K562 (cell line): Measurements from ENCODE around the gene PRM3.

Experiments used
- CTCF ChIP-seq, 3 experiments: IDR thresholded peaks in 2 of 3; conservative IDR thresholded peaks in 1 of 3; 2 replicates each; pipeline ENCODE4 v1.5.1; 2011 to 2012; ENCODE audit warnings: low read length in 3 of 3, mild to moderate bottlenecking in 3 of 3, control low read depth in 2 of 3, improper control_type of control experiment in 1 of 3, inconsistent platforms in 1 of 3, low read depth in 1 of 3, mixed read lengths in 1 of 3, moderate library complexity in 1 of 3; ENCODE audit not compliant: insufficient read depth in 2 of 3
- E2F6 ChIP-seq, 2 experiments: IDR thresholded peaks; 2 replicates each; pipeline ENCODE4 v1.6.1; 2011; ENCODE audit warnings: borderline replicate concordance in 1 of 2, control low read depth in 1 of 2, low read depth in 1 of 2, low read length in 1 of 2, mild to moderate bottlenecking in 1 of 2, mixed read lengths in 1 of 2, moderate library complexity in 1 of 2; ENCODE audit not compliant: insufficient read depth in 1 of 2, insufficient read length in 1 of 2, poor library complexity in 1 of 2, severe bottlenecking in 1 of 2; ENCODE audit errors: extremely low read depth in 1 of 2
- GTF2F1 ChIP-seq: IDR thresholded peaks from 2 replicates; pipeline ENCODE4 v1.6.1; 2011; ENCODE audit warnings: low read depth, low read length, improper control_type of control experiment
- JUN ChIP-seq, 2 experiments: sonication (generic) in 1 of 2; formaldehyde crosslinking in 1 of 2; IDR thresholded peaks; 2 replicates each; pipeline versions ENCODE4 v1.6.1 to v1.8.0; 2012 to 2022; ENCODE audit warnings: borderline replicate concordance in 2 of 2, mild to moderate bottlenecking in 2 of 2, improper control_type of control experiment in 1 of 2, low read depth in 1 of 2, low read length in 1 of 2, missing genetic modification reagents in 1 of 2
- MAX ChIP-seq: sonication (generic); formaldehyde crosslinking; IDR thresholded peaks from 2 replicates; pipeline ENCODE4 v1.9.0; 2022; ENCODE audit warnings: mild to moderate bottlenecking, missing genetic modification reagents
- MLX ChIP-seq, 2 experiments: fragments of 450-650 bp in 1 of 2; sonication (generic) in 1 of 2; formaldehyde crosslinking; conservative IDR thresholded peaks; 2 replicates each; pipeline versions ENCODE4 v1.4.0 to v1.8.1; 2020 to 2022; ENCODE audit warnings: mild to moderate bottlenecking in 1 of 2, missing genetic modification reagents in 1 of 2
- RNF2 ChIP-seq: sonication (generic); IDR thresholded peaks from 2 replicates; pipeline ENCODE4 v1.6.1; 2016
- SPI1 ChIP-seq: IDR thresholded peaks from 2 replicates; pipeline ENCODE4 v1.6.1; 2011; ENCODE audit warnings: low read depth, low read length, control low read depth, borderline replicate concordance
- TAF1 ChIP-seq: IDR thresholded peaks from 2 replicates; pipeline ENCODE4 v1.6.1; 2011; ENCODE audit warnings: mild to moderate bottlenecking, low read length, moderate library complexity; ENCODE audit not compliant: insufficient read depth, control insufficient read depth, severe bottlenecking; ENCODE audit errors: extremely low read depth
- ZNF121 ChIP-seq: sonication (generic); formaldehyde crosslinking; conservative IDR thresholded peaks from 2 replicates; pipeline ENCODE4 v1.8.0; 2022; ENCODE audit warnings: missing genetic modification reagents
- ZNF253 ChIP-seq: fragments of 250-450 bp; sonication (Bioruptor Pico); conservative IDR thresholded peaks from 2 replicates; pipeline ENCODE4 v1.6.1; 2021; ENCODE audit warnings: mild to moderate bottlenecking
- ZZZ3 ChIP-seq: fragments of 450-650 bp; IDR thresholded peaks from 2 replicates; pipeline ENCODE4 v1.6.1; 2016; ENCODE audit warnings: antibody characterized with exemption, mild to moderate bottlenecking, moderate library complexity

- no peak for TF ChIP-seq ZZZ3
- no peak for TF ChIP-seq ZNF121 (CRISPR knock-in tag)
- no peak for TF ChIP-seq CTCF (IDR thresholded peaks at IDR 0.05 in 2 of 3, conservative IDR thresholded peaks at IDR 0.05 in 1 of 3; ENCODE audit: insufficient read depth in 2 of 3, low read depth in 1 of 3, low read length in 3 of 3)
- TF ChIP-seq E2F6 (IDR thresholded peaks at IDR 0.05; ENCODE audit: borderline replicate concordance in 1 of 2, extremely low read depth in 1 of 2, insufficient read depth in 1 of 2, insufficient read length in 1 of 2, low read depth in 1 of 2, low read length in 1 of 2, poor library complexity in 1 of 2, severe bottlenecking in 1 of 2): no peak
- TF ChIP-seq ZNF253: no peak
- TF ChIP-seq JUN (IDR thresholded peaks at IDR 0.05; ENCODE audit: borderline replicate concordance, low read depth, low read length): no peak
- no peak for TF ChIP-seq JUN (CRISPR knock-in tag; IDR thresholded peaks at IDR 0.05; ENCODE audit: borderline replicate concordance)
- TF ChIP-seq SPI1: no peak
- no peak for TF ChIP-seq TAF1
- TF ChIP-seq GTF2F1: no peak
- no peak for TF ChIP-seq RNF2
- TF ChIP-seq MLX (CRISPR knock-in tag; conservative IDR thresholded peaks at IDR 0.05): no peak
- no peak for TF ChIP-seq MAX (CRISPR knock-in tag)
These were observed 2.7 kb downstream of the PRM3 start for GRCh38 chr16:11270602-11271162.
